H1 (cell line): Measurements from ENCODE around the gene HIBCH. TPM values are rescaled to one million over a fixed set of nuclear protein-coding genes. Genes with fewer than 3 reads are reported as not detected.

Experiments used
- ASH2L ChIP-seq: fragments of 200-600, 300-600 bp; sonication (generic); IDR thresholded peaks from one replicate; pipeline ENCODE4 v1.7.1; 2017; ENCODE audit warnings: low read length
- BACH1 ChIP-seq: IDR thresholded peaks from 2 replicates; pipeline ENCODE4 v1.6.1; 2012; ENCODE audit warnings: low read length, improper control_type of control experiment
- CHD1 ChIP-seq: IDR thresholded peaks from 2 replicates; pipeline ENCODE4 v1.6.1; 2012; ENCODE audit warnings: low read depth, low read length, improper control_type of control experiment
- CTBP2 ChIP-seq: IDR thresholded peaks from 2 replicates; pipeline ENCODE4 v1.7.0; 2011; ENCODE audit warnings: borderline replicate concordance, mild to moderate bottlenecking, moderate library complexity, mixed read lengths, low read length; ENCODE audit not compliant: insufficient read depth, insufficient read length
- FOSL1 ChIP-seq: IDR thresholded peaks from 2 replicates; pipeline ENCODE4 v1.6.1; 2011; ENCODE audit warnings: mild to moderate bottlenecking, low read depth, low read length, moderate library complexity; ENCODE audit not compliant: insufficient read depth
- JUN ChIP-seq: IDR thresholded peaks from 2 replicates; pipeline ENCODE4 v1.6.1; 2011; ENCODE audit warnings: low read depth, mild to moderate bottlenecking, improper control_type of control experiment, low read length
- KDM5A ChIP-seq: fragments of 200-600 bp; IDR thresholded peaks from 2 replicates; pipeline ENCODE4 v1.7.1; 2012; ENCODE audit warnings: mild to moderate bottlenecking, low read length, inconsistent platforms, mixed read lengths
- PHF8 ChIP-seq: fragments of 200-600 bp; sonication (generic); conservative IDR thresholded peaks from 2 replicates; pipeline ENCODE4 v1.7.1; 2012; ENCODE audit warnings: low read depth, mild to moderate bottlenecking, inconsistent platforms, low read length, moderate library complexity
- RFX5 ChIP-seq: IDR thresholded peaks from 2 replicates; pipeline ENCODE4 v1.6.1; 2011; ENCODE audit warnings: low read depth, low read length, improper control_type of control experiment, borderline replicate concordance
- SIN3A ChIP-seq, 2 experiments: IDR thresholded peaks in 1 of 2; conservative IDR thresholded peaks in 1 of 2; 2 replicates each; pipeline ENCODE4 v1.6.1; 2011 to 2012; ENCODE audit warnings: low read length in 2 of 2, improper control_type of control experiment in 1 of 2, low read depth in 1 of 2, mild to moderate bottlenecking in 1 of 2
- ZNF274 ChIP-seq: IDR thresholded peaks from 2 replicates; pipeline ENCODE4 v1.7.0; 2012; ENCODE audit warnings: low read length, borderline replicate concordance; ENCODE audit errors: extremely low read depth
- polyA plus RNA-seq, 7 experiments: library from polyadenylated mRNA; depleted of rRNA in 3 of 7; stranded (reverse) in 5 of 7; unstranded in 2 of 7; fragments of >200 nt in 5 of 7; fragments of 200-250 nt in 2 of 7; gene quantifications; 1 replicate in 5 of 7; 2 replicates in 1 of 7; 4 replicates in 1 of 7; pipeline versions ENCODE4 v1.2.1 to v1.2.3, GENCODE V29; 2011 to 2013; ENCODE audit warnings: missing spikeins in 2 of 7, mixed read lengths in 2 of 7
- total RNA-seq: library from RNA; stranded (reverse); fragmentation: NEBNext Ultra II Directional; extraction: Animal tissue kit (Norgen Biotek cat#: 25700); gene quantifications from 2 replicates; pipeline ENCODE4 v1.2.1, GENCODE V29; 2021
- TF ChIP-seq, protein P1 (sequence below): fragments of 300-600 bp; sonication (generic); IDR thresholded peaks from 2 replicates; pipeline ENCODE4 v1.7.1; 2012; ENCODE audit warnings: low read length, moderate library complexity, mild to moderate bottlenecking, inconsistent platforms; ENCODE audit not compliant: insufficient replicate concordance

The HIBCH gene
- total and polyA plus RNA-seq, 2 of the 8 experiments (the other 6 are each of a cell fraction or from before 2014, with no cell fraction given) = 7.5 to 31.8 TPM

DNA sequence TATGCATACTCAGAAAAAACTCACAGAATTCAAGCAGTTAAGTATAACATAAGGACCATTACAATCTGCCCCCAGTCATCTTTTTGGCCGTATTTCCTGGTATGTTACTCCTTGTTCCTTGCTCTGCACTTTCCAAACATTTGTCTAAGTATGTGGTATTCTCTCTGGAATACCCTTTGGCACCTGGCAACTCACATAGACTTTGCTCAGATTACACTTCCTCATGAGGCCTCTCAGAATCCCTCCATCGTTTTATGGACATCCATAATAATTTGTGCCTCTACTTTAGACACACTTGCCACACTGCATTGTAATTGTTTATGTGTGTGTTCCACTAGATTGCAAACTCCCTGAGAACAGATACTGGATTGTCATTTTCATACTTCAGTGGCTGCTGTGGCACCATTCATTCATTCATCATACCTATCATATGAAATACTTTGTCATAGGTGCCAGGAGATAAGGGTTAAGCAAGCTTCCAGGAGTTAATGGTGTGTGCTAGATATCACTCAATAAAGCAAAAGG is 84.0 kb downstream of the HIBCH start (continued):
- TF ChIP-seq, protein P1, sequence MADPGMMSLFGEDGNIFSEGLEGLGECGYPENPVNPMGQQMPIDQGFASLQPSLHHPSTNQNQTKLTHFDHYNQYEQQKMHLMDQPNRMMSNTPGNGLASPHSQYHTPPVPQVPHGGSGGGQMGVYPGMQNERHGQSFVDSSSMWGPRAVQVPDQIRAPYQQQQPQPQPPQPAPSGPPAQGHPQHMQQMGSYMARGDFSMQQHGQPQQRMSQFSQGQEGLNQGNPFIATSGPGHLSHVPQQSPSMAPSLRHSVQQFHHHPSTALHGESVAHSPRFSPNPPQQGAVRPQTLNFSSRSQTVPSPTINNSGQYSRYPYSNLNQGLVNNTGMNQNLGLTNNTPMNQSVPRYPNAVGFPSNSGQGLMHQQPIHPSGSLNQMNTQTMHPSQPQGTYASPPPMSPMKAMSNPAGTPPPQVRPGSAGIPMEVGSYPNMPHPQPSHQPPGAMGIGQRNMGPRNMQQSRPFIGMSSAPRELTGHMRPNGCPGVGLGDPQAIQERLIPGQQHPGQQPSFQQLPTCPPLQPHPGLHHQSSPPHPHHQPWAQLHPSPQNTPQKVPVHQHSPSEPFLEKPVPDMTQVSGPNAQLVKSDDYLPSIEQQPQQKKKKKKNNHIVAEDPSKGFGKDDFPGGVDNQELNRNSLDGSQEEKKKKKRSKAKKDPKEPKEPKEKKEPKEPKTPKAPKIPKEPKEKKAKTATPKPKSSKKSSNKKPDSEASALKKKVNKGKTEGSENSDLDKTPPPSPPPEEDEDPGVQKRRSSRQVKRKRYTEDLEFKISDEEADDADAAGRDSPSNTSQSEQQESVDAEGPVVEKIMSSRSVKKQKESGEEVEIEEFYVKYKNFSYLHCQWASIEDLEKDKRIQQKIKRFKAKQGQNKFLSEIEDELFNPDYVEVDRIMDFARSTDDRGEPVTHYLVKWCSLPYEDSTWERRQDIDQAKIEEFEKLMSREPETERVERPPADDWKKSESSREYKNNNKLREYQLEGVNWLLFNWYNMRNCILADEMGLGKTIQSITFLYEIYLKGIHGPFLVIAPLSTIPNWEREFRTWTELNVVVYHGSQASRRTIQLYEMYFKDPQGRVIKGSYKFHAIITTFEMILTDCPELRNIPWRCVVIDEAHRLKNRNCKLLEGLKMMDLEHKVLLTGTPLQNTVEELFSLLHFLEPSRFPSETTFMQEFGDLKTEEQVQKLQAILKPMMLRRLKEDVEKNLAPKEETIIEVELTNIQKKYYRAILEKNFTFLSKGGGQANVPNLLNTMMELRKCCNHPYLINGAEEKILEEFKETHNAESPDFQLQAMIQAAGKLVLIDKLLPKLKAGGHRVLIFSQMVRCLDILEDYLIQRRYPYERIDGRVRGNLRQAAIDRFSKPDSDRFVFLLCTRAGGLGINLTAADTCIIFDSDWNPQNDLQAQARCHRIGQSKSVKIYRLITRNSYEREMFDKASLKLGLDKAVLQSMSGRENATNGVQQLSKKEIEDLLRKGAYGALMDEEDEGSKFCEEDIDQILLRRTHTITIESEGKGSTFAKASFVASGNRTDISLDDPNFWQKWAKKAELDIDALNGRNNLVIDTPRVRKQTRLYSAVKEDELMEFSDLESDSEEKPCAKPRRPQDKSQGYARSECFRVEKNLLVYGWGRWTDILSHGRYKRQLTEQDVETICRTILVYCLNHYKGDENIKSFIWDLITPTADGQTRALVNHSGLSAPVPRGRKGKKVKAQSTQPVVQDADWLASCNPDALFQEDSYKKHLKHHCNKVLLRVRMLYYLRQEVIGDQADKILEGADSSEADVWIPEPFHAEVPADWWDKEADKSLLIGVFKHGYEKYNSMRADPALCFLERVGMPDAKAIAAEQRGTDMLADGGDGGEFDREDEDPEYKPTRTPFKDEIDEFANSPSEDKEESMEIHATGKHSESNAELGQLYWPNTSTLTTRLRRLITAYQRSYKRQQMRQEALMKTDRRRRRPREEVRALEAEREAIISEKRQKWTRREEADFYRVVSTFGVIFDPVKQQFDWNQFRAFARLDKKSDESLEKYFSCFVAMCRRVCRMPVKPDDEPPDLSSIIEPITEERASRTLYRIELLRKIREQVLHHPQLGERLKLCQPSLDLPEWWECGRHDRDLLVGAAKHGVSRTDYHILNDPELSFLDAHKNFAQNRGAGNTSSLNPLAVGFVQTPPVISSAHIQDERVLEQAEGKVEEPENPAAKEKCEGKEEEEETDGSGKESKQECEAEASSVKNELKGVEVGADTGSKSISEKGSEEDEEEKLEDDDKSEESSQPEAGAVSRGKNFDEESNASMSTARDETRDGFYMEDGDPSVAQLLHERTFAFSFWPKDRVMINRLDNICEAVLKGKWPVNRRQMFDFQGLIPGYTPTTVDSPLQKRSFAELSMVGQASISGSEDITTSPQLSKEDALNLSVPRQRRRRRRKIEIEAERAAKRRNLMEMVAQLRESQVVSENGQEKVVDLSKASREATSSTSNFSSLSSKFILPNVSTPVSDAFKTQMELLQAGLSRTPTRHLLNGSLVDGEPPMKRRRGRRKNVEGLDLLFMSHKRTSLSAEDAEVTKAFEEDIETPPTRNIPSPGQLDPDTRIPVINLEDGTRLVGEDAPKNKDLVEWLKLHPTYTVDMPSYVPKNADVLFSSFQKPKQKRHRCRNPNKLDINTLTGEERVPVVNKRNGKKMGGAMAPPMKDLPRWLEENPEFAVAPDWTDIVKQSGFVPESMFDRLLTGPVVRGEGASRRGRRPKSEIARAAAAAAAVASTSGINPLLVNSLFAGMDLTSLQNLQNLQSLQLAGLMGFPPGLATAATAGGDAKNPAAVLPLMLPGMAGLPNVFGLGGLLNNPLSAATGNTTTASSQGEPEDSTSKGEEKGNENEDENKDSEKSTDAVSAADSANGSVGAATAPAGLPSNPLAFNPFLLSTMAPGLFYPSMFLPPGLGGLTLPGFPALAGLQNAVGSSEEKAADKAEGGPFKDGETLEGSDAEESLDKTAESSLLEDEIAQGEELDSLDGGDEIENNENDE = no peak
- TF ChIP-seq ZNF274 (no peak), BACH1 (no peak), CTBP2 (no peak), RFX5 (no peak), PHF8 (no peak), SIN3A (conservative IDR thresholded peaks at IDR 0.05 in 1 of 2, IDR thresholded peaks at IDR 0.05 in 1 of 2; ENCODE audit: low read depth in 1 of 2, low read length in 2 of 2) (no peak), CHD1 (no peak), FOSL1 (no peak), JUN (no peak), ASH2L (no peak), KDM5A (no peak)
